Measurements from ENCODE around the gene ATP8B1.

DNA sequence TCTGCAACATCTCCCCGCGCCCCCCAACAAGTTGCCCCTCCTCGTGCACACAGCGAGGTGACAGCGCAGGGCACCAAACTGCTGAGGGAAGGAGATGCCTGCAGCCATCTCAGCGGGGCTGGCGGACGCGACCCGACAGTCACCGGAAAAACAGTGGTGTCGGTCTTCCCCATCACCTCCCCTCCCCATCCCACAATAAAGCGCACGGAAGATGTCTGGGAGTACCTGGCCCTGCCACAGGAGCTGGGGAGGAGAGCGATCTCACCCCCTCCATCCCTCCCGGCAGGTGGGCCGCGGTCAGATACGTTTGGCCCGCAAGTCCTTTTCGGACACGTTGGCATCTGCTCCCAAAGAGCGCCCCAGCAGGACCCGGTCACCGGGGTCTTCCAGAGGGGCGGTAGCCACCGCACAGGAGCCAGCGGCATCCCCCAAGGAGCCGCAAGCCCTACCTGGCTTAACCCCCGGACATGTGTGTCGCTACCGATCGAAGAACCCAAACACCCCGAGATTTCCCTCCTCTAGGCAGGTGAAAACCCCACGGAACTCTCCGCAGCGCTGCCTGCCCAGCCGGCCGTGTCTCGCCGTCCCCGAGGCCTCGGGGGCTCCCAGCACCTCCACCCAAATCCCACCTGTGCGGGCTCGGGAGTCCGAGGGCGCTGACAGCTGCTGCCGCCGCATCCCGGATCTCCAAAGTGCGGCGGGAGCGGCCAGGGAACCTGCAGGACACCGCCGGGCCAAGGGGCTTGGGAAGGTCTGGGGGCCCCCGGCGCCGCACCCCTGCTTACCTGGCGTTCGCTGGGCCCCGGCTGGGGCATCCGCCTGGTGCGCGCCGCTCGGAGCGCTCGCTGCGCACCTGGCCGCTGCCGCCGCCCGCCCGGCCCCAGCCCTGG is 657 bp downstream of the ATP8B1 start:
- TF ChIP-seq EZH2 (IDR thresholded peaks at IDR 0.05; ENCODE audit: low read depth, unreplicated experiment): peak; percentile 58
- TF ChIP-seq, protein P1, sequence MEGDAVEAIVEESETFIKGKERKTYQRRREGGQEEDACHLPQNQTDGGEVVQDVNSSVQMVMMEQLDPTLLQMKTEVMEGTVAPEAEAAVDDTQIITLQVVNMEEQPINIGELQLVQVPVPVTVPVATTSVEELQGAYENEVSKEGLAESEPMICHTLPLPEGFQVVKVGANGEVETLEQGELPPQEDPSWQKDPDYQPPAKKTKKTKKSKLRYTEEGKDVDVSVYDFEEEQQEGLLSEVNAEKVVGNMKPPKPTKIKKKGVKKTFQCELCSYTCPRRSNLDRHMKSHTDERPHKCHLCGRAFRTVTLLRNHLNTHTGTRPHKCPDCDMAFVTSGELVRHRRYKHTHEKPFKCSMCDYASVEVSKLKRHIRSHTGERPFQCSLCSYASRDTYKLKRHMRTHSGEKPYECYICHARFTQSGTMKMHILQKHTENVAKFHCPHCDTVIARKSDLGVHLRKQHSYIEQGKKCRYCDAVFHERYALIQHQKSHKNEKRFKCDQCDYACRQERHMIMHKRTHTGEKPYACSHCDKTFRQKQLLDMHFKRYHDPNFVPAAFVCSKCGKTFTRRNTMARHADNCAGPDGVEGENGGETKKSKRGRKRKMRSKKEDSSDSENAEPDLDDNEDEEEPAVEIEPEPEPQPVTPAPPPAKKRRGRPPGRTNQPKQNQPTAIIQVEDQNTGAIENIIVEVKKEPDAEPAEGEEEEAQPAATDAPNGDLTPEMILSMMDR (conservative IDR thresholded peaks at IDR 0.05; ENCODE audit: low read depth in 2 of 2): no peak
- no peak for TF ChIP-seq JUNB (IDR thresholded peaks at IDR 0.05; ENCODE audit: unreplicated experiment)
- TF ChIP-seq, protein P2, sequence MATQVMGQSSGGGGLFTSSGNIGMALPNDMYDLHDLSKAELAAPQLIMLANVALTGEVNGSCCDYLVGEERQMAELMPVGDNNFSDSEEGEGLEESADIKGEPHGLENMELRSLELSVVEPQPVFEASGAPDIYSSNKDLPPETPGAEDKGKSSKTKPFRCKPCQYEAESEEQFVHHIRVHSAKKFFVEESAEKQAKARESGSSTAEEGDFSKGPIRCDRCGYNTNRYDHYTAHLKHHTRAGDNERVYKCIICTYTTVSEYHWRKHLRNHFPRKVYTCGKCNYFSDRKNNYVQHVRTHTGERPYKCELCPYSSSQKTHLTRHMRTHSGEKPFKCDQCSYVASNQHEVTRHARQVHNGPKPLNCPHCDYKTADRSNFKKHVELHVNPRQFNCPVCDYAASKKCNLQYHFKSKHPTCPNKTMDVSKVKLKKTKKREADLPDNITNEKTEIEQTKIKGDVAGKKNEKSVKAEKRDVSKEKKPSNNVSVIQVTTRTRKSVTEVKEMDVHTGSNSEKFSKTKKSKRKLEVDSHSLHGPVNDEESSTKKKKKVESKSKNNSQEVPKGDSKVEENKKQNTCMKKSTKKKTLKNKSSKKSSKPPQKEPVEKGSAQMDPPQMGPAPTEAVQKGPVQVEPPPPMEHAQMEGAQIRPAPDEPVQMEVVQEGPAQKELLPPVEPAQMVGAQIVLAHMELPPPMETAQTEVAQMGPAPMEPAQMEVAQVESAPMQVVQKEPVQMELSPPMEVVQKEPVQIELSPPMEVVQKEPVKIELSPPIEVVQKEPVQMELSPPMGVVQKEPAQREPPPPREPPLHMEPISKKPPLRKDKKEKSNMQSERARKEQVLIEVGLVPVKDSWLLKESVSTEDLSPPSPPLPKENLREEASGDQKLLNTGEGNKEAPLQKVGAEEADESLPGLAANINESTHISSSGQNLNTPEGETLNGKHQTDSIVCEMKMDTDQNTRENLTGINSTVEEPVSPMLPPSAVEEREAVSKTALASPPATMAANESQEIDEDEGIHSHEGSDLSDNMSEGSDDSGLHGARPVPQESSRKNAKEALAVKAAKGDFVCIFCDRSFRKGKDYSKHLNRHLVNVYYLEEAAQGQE (IDR thresholded peaks at IDR 0.05; ENCODE audit: unreplicated experiment): no peak
- no peak for TF ChIP-seq POLR2AphosphoS5 (IDR thresholded peaks at IDR 0.05; ENCODE audit: low read depth)
- no peak for TF ChIP-seq NANOG (IDR thresholded peaks at IDR 0.05; ENCODE audit: borderline replicate concordance)
- no peak for TF ChIP-seq EZH2phosphoT487 (IDR thresholded peaks at IDR 0.05; ENCODE audit: unreplicated experiment)
- TF ChIP-seq, protein P3, sequence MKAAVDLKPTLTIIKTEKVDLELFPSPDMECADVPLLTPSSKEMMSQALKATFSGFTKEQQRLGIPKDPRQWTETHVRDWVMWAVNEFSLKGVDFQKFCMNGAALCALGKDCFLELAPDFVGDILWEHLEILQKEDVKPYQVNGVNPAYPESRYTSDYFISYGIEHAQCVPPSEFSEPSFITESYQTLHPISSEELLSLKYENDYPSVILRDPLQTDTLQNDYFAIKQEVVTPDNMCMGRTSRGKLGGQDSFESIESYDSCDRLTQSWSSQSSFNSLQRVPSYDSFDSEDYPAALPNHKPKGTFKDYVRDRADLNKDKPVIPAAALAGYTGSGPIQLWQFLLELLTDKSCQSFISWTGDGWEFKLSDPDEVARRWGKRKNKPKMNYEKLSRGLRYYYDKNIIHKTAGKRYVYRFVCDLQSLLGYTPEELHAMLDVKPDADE (IDR thresholded peaks at IDR 0.05): no peak
- no peak for TF ChIP-seq ZNF114 (CRISPR knock-in tag; IDR thresholded peaks at IDR 0.05)
- no peak for TF ChIP-seq CREB1 (CRISPR knock-in tag; IDR thresholded peaks at IDR 0.05; ENCODE audit: low read depth)
- TF ChIP-seq, protein P4, sequence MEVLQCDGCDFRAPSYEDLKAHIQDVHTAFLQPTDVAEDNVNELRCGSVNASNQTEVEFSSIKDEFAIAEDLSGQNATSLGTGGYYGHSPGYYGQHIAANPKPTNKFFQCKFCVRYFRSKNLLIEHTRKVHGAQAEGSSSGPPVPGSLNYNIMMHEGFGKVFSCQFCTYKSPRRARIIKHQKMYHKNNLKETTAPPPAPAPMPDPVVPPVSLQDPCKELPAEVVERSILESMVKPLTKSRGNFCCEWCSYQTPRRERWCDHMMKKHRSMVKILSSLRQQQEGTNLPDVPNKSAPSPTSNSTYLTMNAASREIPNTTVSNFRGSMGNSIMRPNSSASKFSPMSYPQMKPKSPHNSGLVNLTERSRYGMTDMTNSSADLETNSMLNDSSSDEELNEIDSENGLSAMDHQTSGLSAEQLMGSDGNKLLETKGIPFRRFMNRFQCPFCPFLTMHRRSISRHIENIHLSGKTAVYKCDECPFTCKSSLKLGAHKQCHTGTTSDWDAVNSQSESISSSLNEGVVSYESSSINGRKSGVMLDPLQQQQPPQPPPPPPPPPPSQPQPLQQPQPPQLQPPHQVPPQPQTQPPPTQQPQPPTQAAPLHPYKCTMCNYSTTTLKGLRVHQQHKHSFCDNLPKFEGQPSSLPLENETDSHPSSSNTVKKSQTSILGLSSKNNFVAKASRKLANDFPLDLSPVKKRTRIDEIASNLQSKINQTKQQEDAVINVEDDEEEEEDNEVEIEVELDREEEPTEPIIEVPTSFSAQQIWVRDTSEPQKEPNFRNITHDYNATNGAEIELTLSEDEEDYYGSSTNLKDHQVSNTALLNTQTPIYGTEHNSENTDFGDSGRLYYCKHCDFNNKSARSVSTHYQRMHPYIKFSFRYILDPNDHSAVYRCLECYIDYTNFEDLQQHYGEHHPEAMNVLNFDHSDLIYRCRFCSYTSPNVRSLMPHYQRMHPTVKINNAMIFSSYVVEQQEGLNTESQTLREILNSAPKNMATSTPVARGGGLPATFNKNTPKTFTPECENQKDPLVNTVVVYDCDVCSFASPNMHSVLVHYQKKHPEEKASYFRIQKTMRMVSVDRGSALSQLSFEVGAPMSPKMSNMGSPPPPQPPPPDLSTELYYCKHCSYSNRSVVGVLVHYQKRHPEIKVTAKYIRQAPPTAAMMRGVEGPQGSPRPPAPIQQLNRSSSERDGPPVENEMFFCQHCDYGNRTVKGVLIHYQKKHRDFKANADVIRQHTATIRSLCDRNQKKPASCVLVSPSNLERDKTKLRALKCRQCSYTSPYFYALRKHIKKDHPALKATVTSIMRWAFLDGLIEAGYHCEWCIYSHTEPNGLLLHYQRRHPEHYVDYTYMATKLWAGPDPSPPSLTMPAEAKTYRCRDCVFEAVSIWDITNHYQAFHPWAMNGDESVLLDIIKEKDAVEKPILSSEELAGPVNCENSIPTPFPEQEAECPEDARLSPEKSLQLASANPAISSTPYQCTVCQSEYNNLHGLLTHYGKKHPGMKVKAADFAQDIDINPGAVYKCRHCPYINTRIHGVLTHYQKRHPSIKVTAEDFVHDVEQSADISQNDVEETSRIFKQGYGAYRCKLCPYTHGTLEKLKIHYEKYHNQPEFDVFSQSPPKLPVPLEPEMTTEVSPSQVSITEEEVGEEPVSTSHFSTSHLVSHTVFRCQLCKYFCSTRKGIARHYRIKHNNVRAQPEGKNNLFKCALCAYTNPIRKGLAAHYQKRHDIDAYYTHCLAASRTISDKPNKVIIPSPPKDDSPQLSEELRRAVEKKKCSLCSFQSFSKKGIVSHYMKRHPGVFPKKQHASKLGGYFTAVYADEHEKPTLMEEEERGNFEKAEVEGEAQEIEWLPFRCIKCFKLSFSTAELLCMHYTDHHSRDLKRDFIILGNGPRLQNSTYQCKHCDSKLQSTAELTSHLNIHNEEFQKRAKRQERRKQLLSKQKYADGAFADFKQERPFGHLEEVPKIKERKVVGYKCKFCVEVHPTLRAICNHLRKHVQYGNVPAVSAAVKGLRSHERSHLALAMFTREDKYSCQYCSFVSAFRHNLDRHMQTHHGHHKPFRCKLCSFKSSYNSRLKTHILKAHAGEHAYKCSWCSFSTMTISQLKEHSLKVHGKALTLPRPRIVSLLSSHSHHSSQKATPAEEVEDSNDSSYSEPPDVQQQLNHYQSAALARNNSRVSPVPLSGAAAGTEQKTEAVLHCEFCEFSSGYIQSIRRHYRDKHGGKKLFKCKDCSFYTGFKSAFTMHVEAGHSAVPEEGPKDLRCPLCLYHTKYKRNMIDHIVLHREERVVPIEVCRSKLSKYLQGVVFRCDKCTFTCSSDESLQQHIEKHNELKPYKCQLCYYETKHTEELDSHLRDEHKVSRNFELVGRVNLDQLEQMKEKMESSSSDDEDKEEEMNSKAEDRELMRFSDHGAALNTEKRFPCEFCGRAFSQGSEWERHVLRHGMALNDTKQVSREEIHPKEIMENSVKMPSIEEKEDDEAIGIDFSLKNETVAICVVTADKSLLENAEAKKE (CRISPR knock-in tag; IDR thresholded peaks at IDR 0.05): no peak
- TF ChIP-seq STAT1 (IDR thresholded peaks at IDR 0.05; ENCODE audit: unreplicated experiment): no peak
- no peak for TF ChIP-seq ZNF331 (CRISPR knock-in tag; IDR thresholded peaks at IDR 0.05; ENCODE audit: low read depth)
